CD14-positive monocyte (primary cell): Measurements from ENCODE around the gene PTRH1. TPM values are rescaled to one million over a fixed set of nuclear protein-coding genes. Genes with fewer than 3 reads are reported as not detected.

Experiments used
- DNase-seq, 3 donors: peaks; one replicate each; pipeline ENCODE4 v3.0.0-alpha.2; 2011 to 2022
- H2AFZ ChIP-seq: 2 replicates; pipeline ENCODE4 v1.6.0; 2012; ENCODE audit warnings: mild to moderate bottlenecking, low read depth, low read length, inconsistent platforms; ENCODE audit not compliant: insufficient read depth, poor library complexity, severe bottlenecking
- H3K27ac ChIP-seq, 2 donors: 1 replicate in 1 of 2; 2 replicates in 1 of 2; pipeline ENCODE4 v1.5.1; 2012 to 2013; ENCODE audit warnings: low read length in 2 of 2, control low read depth in 1 of 2, inconsistent platforms in 1 of 2, low read depth in 1 of 2, mild to moderate bottlenecking in 1 of 2
- H3K27me3 ChIP-seq, 2 donors: one replicate each; pipeline versions ENCODE4 v1.6.0 to v1.6.1; 2011 to 2013; ENCODE audit warnings: low read length in 2 of 2; ENCODE audit not compliant: control insufficient read depth in 2 of 2, insufficient read depth in 2 of 2
- H3K36me3 ChIP-seq, 2 donors: replicated peaks in 1 of 2; 1 replicate in 1 of 2; 2 replicates in 1 of 2; pipeline versions ENCODE4 v1.5.1 to v1.6.1; 2012 to 2013; ENCODE audit warnings: low read length in 2 of 2, control low read depth in 1 of 2, inconsistent platforms in 1 of 2, mild to moderate bottlenecking in 1 of 2; ENCODE audit not compliant: insufficient read depth in 2 of 2, control insufficient read depth in 1 of 2
- H3K4me1 ChIP-seq, 2 donors: 1 replicate in 1 of 2; 2 replicates in 1 of 2; pipeline versions ENCODE4 v1.5.1 to v1.6.1; 2012 to 2013; ENCODE audit warnings: low read length in 2 of 2, control low read depth in 1 of 2, inconsistent platforms in 1 of 2, mild to moderate bottlenecking in 1 of 2, moderate library complexity in 1 of 2; ENCODE audit not compliant: insufficient read depth in 2 of 2, control insufficient read depth in 1 of 2
- H3K4me2 ChIP-seq: replicated peaks from 2 replicates; pipeline ENCODE3; 2012; ENCODE audit warnings: low read length, moderate library complexity, mild to moderate bottlenecking; ENCODE audit not compliant: poor library complexity, severe bottlenecking; ENCODE audit errors: extremely low read depth
- H3K4me3 ChIP-seq, 3 experiments: fragments of 200-600 bp in 1 of 3; sonication (generic) in 1 of 3; replicated peaks in 1 of 3; 1 replicate in 2 of 3; 2 replicates in 1 of 3; pipeline ENCODE4 v1.5.1; 2011 to 2013; ENCODE audit warnings: low read length in 3 of 3, mild to moderate bottlenecking in 3 of 3, control low read depth in 2 of 3, low read depth in 2 of 3, inconsistent platforms in 1 of 3, moderate library complexity in 1 of 3
- H3K79me2 ChIP-seq: 2 replicates; pipeline ENCODE4 v1.6.0; 2012; ENCODE audit warnings: mild to moderate bottlenecking, control low read depth, inconsistent platforms, low read length, moderate library complexity; ENCODE audit not compliant: insufficient read depth
- H3K9ac ChIP-seq: 2 replicates; pipeline ENCODE4 v1.6.0; 2017; ENCODE audit warnings: low read length, mild to moderate bottlenecking; ENCODE audit not compliant: insufficient read depth, poor library complexity, severe bottlenecking
- H3K9me3 ChIP-seq, 2 donors: replicated peaks in 1 of 2; 1 replicate in 1 of 2; 2 replicates in 1 of 2; pipeline versions ENCODE4 v1.5.1 to v1.6.1; 2012 to 2013; ENCODE audit warnings: low read length in 2 of 2, control low read depth in 1 of 2; ENCODE audit not compliant: control insufficient read depth in 1 of 2, insufficient read depth in 1 of 2
- H4K20me1 ChIP-seq: 2 replicates; pipeline ENCODE4 v1.6.0; 2012; ENCODE audit warnings: mild to moderate bottlenecking, low read length, control low read depth, moderate library complexity; ENCODE audit not compliant: insufficient read depth
- H3K27ac Mint-ChIP-seq, 7 donors: one replicate each; pipeline ENCODE4 v1.8.0; 2020; ENCODE audit warnings: mild to moderate bottlenecking in 7 of 7, mixed read lengths in 7 of 7, moderate library complexity in 6 of 7, inconsistent platforms in 2 of 7
- H3K27me3 Mint-ChIP-seq, 3 donors: one replicate each; pipeline ENCODE4 v1.8.0; 2021 to 2022; ENCODE audit warnings: low read depth in 3 of 3, mild to moderate bottlenecking in 3 of 3, mixed read lengths in 3 of 3, moderate library complexity in 3 of 3, inconsistent platforms in 1 of 3
- H3K36me3 Mint-ChIP-seq, 2 donors: one replicate each; pipeline ENCODE4 v1.8.0; 2020; ENCODE audit warnings: mixed read lengths in 2 of 2, inconsistent platforms in 1 of 2, mild to moderate bottlenecking in 1 of 2
- H3K4me1 Mint-ChIP-seq: one replicate; pipeline ENCODE4 v1.8.0; 2020; ENCODE audit warnings: mild to moderate bottlenecking, mixed read lengths
- H3K4me3 Mint-ChIP-seq, 2 donors: one replicate each; pipeline ENCODE4 v1.8.0; 2020; ENCODE audit warnings: mild to moderate bottlenecking in 2 of 2, mixed read lengths in 2 of 2, moderate library complexity in 1 of 2
- H3K9me3 Mint-ChIP-seq, 7 donors: one replicate each; pipeline ENCODE4 v1.8.0; 2020 to 2022; ENCODE audit warnings: mixed read lengths in 7 of 7, mild to moderate bottlenecking in 6 of 7, moderate library complexity in 6 of 7, inconsistent platforms in 2 of 7
- CTCF ChIP-seq: fragments of 200-600 bp; IDR thresholded peaks from one replicate; pipeline ENCODE4 v1.8.0; 2022; ENCODE audit warnings: antibody characterized with exemption, mild to moderate bottlenecking
- WGBS: methylation state at CpG from one replicate; pipeline ENCODE4 v1.1.5; 2013; ENCODE audit warnings: missing lambda C conversion rate; ENCODE audit not compliant: insufficient coverage; 5-methylcytosine and 5-hydroxymethylcytosine counted together
- intact Hi-C, 2 donors: fragments of 100-400 bp; cut with micrococcal nuclease; formaldehyde crosslinking; loops; one replicate each; pipeline versions ENCODE4 v1.15.0 to v1.15.1; 2023
- polyA plus RNA-seq, 3 donors: library from polyadenylated mRNA; depleted of rRNA in 1 of 3; unstranded in 2 of 3; stranded (reverse) in 1 of 3; fragments of 300-500 nt in 2 of 3; fragments of >200 nt in 1 of 3; fragmentation: Illumina TruSeq in 2 of 3; gene quantifications; 1 replicate in 2 of 3; 2 replicates in 1 of 3; pipeline ENCODE4 v1.2.3, GENCODE V29; 2012 to 2021

PTRH1 gene
- polyA plus RNA-seq, 3 donors = 6.9 to 19.9 (median 19.5) TPM

- DNase-seq = no peak
- no peak overlapping the region for H3K9ac ChIP-seq
- peaks cover 19 to 28% of the 10 kb centered on the region in 2 donors for H3K4me1 ChIP-seq
- peaks cover 2% of the 10 kb centered on the region in 2 donors for H3K36me3 Mint-ChIP-seq
- H4K20me1 ChIP-seq = no peaks in the 10 kb centered on the region
- peaks cover 11 to 27% (median 17%) of the 10 kb centered on the region in 3 donors for H3K27me3 Mint-ChIP-seq
- H2AFZ ChIP-seq = no peak overlapping the region
- no peak overlapping the region for H3K4me3 ChIP-seq
- 92% methylated on average over 10 of the region's 11 CpGs for WGBS
- intact Hi-C loops = no loop called here
- H3K27ac Mint-ChIP-seq = no peak overlapping the region
- no peak overlapping the region for H3K27ac ChIP-seq
- H3K4me2 ChIP-seq = no peak overlapping the region
- no peak overlapping the region for H3K4me3 Mint-ChIP-seq
- no peak for TF ChIP-seq CTCF
- peaks cover 0 to 2% of the 10 kb centered on the region in 2 donors for H3K27me3 ChIP-seq
- H3K36me3 ChIP-seq = no peaks in the 10 kb centered on the region
- peaks cover 18% of the 10 kb centered on the region for H3K4me1 Mint-ChIP-seq
- no peaks in the 10 kb centered on the region for H3K79me2 ChIP-seq
- H3K9me3 Mint-ChIP-seq = peaks cover 2 to 7% (median 5%) of the 10 kb centered on the region in 7 donors
- peaks cover 0 to 2% of the 10 kb centered on the region in 2 donors for H3K9me3 ChIP-seq
Measured at GRCh38 chr9:127712371-127712770, 3.1 kb downstream of the PTRH1 start.

- H3K4me1 ChIP-seq = peaks cover 19 to 28% of the 10 kb centered on the region in 2 donors
Measured at GRCh38 chr9:127711831-127712274, 3.6 kb downstream of the PTRH1 start.

More at GRCh38 chr9:127711831-127712274, 3.6 kb downstream of the PTRH1 start:
- Histone ChIP-seq H3K9ac (no peak overlapping the region), H3K79me2 (no peaks in the 10 kb centered on the region), H3K9me3 (peaks cover 0 to 2% of the 10 kb centered on the region in 2 donors), H3K4me3 (no peak overlapping the region), H3K4me2 (no peak overlapping the region), H2AFZ (no peak overlapping the region), H3K36me3 (no peaks in the 10 kb centered on the region), H4K20me1 (no peaks in the 10 kb centered on the region), H3K27me3 (peaks cover 0 to 2% of the 10 kb centered on the region in 2 donors), H3K27ac (no peak overlapping the region)
- Mint-ChIP-seq H3K27me3 (peaks cover 13 to 27% (median 17%) of the 10 kb centered on the region in 3 donors), H3K4me1 (peaks cover 20% of the 10 kb centered on the region), H3K36me3 (peaks cover 2% of the 10 kb centered on the region in 2 donors), H3K27ac (no peak overlapping the region), H3K4me3 (no peak overlapping the region), H3K9me3 (peaks cover 2 to 7% (median 5%) of the 10 kb centered on the region in 7 donors)
- 52% methylated on average over 8 of the region's 11 CpGs for WGBS
- DNase-seq = no peak
- intact Hi-C loops = no loop called here
- no peak for TF ChIP-seq CTCF
